Rectal smooth muscle tissue (tissue), 1 donor: ENCODE data around the gene TOR1AIP1.
A peak's percentile ranks its signal among the peaks of the same experiment; 100 is the strongest.
"Not testable (repeated sequence)": the region's sequence is repeated elsewhere in the genome, so short reads cannot be mapped to it uniquely, and the experiment has no call there.

Source experiments
- H3K27ac ChIP-seq: one replicate; pipeline ENCODE4 v1.7.0; 2013; ENCODE audit warnings: low read depth, low read length, inconsistent platforms
- H3K27me3 ChIP-seq: one replicate; pipeline ENCODE4 v1.7.0; 2013; ENCODE audit warnings: low read length; ENCODE audit not compliant: control insufficient read depth, insufficient read depth
- H3K36me3 ChIP-seq: one replicate; pipeline ENCODE4 v1.7.0; 2013; ENCODE audit warnings: low read length; ENCODE audit not compliant: control insufficient read depth, insufficient read depth
- H3K4me1 ChIP-seq: one replicate; pipeline ENCODE4 v1.7.0; 2013; ENCODE audit warnings: low read length; ENCODE audit not compliant: control insufficient read depth, insufficient read depth
- H3K4me3 ChIP-seq: one replicate; pipeline ENCODE4 v1.7.0; 2013; ENCODE audit warnings: low read length
- H3K9ac ChIP-seq: one replicate; pipeline ENCODE4 v1.7.0; 2013; ENCODE audit warnings: low read length

TOR1AIP1 gene

GRCh38 chr1:179882253-179883039 lies at the start of gene TOR1AIP1:
Gene TOR1AIP1, plus strand, starts transcription at chr1:179882285. Its CDS starts 218 bp downstream, at chr1:179882503.
- Histone ChIP-seq H3K4me1 (peaks cover 14% of the 10 kb centered on the region), H3K27ac (peak within 1 kb of the TSS; percentile 100), H3K27me3 (no peaks in the 10 kb centered on the region), H3K9ac (peak within 1 kb of the TSS; percentile 99), H3K36me3 (no peaks in the 10 kb centered on the region), H3K4me3 (peak within 1 kb of the TSS; percentile 96)

- not testable (repeated sequence) for H3K27ac ChIP-seq, H3K4me3 ChIP-seq, H3K36me3 ChIP-seq, H3K27me3 ChIP-seq, H3K9ac ChIP-seq, H3K4me1 ChIP-seq
Observed at GRCh38 chr1:179836686-179837445, 45.2 kb upstream of the TOR1AIP1 start.

- Histone ChIP-seq H3K27me3 (no peaks in the 10 kb centered on the region), H3K4me3 (no peak overlapping the region), H3K36me3 (no peaks in the 10 kb centered on the region), H3K4me1 (no peaks in the 10 kb centered on the region), H3K9ac (no peak overlapping the region), H3K27ac (no peak overlapping the region)
Observed at GRCh38 chr1:179840107-179840506, 42.0 kb upstream of the TOR1AIP1 start.

- H3K27me3 ChIP-seq: no peaks in the 10 kb centered on the region
- H3K36me3 ChIP-seq: peaks cover 14% of the 10 kb centered on the region
- H3K9ac ChIP-seq: no peak overlapping the region
- no peaks in the 10 kb centered on the region for H3K4me1 ChIP-seq
- no peak overlapping the region for H3K27ac ChIP-seq
- no peak overlapping the region for H3K4me3 ChIP-seq
Observed at GRCh38 chr1:179848233-179848632, 33.9 kb upstream of the TOR1AIP1 start.

- Histone ChIP-seq H3K4me1 (no peaks in the 10 kb centered on the region), H3K27ac (no peak overlapping the region), H3K36me3 (peaks cover 8% of the 10 kb centered on the region), H3K9ac (no peak overlapping the region), H3K4me3 (no peak overlapping the region), H3K27me3 (no peaks in the 10 kb centered on the region)
Observed at GRCh38 chr1:179853102-179853501, 29.0 kb upstream of the TOR1AIP1 start.

GRCh38 chr1:179855831-179856230 lies 26.3 kb upstream of the TOR1AIP1 start:
- not testable (repeated sequence) for H3K4me3 ChIP-seq, H3K27ac ChIP-seq, H3K4me1 ChIP-seq, H3K9ac ChIP-seq, H3K27me3 ChIP-seq, H3K36me3 ChIP-seq

- H3K27ac ChIP-seq: no peak overlapping the region
- H3K9ac ChIP-seq: no peak overlapping the region
- H3K27me3 ChIP-seq: no peaks in the 10 kb centered on the region
- no peaks in the 10 kb centered on the region for H3K36me3 ChIP-seq
- H3K4me1 ChIP-seq: no peaks in the 10 kb centered on the region
- H3K4me3 ChIP-seq: no peak overlapping the region
Observed at GRCh38 chr1:179856296-179856695, 25.8 kb upstream of the TOR1AIP1 start.

- Histone ChIP-seq H3K27ac (no peak overlapping the region), H3K4me3 (no peak overlapping the region), H3K4me1 (no peaks in the 10 kb centered on the region), H3K36me3 (no peaks in the 10 kb centered on the region), H3K27me3 (no peaks in the 10 kb centered on the region), H3K9ac (no peak overlapping the region)
Observed at GRCh38 chr1:179857009-179857408, 25.1 kb upstream of the TOR1AIP1 start.

GRCh38 chr1:179860652-179861051 lies 21.4 kb upstream of the TOR1AIP1 start:
- Histone ChIP-seq H3K27me3 (no peaks in the 10 kb centered on the region), H3K4me1 (no peaks in the 10 kb centered on the region), H3K36me3 (peaks cover 6% of the 10 kb centered on the region), H3K9ac (no peak overlapping the region), H3K27ac (no peak overlapping the region), H3K4me3 (no peak overlapping the region)

GRCh38 chr1:179865377-179865776 lies 16.7 kb upstream of the TOR1AIP1 start:
- peaks cover 9% of the 10 kb centered on the region for H3K36me3 ChIP-seq
- H3K4me1 ChIP-seq: no peaks in the 10 kb centered on the region
- no peak overlapping the region for H3K4me3 ChIP-seq
- no peak overlapping the region for H3K27ac ChIP-seq
- H3K9ac ChIP-seq: no peak overlapping the region
- H3K27me3 ChIP-seq: no peaks in the 10 kb centered on the region

GRCh38 chr1:179866616-179867015 lies 15.5 kb upstream of the TOR1AIP1 start:
- Histone ChIP-seq H3K27ac (no peak overlapping the region), H3K4me3 (no peak overlapping the region), H3K4me1 (no peaks in the 10 kb centered on the region), H3K36me3 (peaks cover 9% of the 10 kb centered on the region), H3K27me3 (no peaks in the 10 kb centered on the region), H3K9ac (no peak overlapping the region)

- Histone ChIP-seq H3K27ac (no peak overlapping the region), H3K4me3 (no peak overlapping the region), H3K9ac (no peak overlapping the region), H3K36me3 (peaks cover 9% of the 10 kb centered on the region), H3K4me1 (no peaks in the 10 kb centered on the region), H3K27me3 (no peaks in the 10 kb centered on the region)
Observed at GRCh38 chr1:179867493-179868330, 14.4 kb upstream of the TOR1AIP1 start.
